ENCODE measurements around the gene SLC12A9.

SLC12A9 gene

DNA sequence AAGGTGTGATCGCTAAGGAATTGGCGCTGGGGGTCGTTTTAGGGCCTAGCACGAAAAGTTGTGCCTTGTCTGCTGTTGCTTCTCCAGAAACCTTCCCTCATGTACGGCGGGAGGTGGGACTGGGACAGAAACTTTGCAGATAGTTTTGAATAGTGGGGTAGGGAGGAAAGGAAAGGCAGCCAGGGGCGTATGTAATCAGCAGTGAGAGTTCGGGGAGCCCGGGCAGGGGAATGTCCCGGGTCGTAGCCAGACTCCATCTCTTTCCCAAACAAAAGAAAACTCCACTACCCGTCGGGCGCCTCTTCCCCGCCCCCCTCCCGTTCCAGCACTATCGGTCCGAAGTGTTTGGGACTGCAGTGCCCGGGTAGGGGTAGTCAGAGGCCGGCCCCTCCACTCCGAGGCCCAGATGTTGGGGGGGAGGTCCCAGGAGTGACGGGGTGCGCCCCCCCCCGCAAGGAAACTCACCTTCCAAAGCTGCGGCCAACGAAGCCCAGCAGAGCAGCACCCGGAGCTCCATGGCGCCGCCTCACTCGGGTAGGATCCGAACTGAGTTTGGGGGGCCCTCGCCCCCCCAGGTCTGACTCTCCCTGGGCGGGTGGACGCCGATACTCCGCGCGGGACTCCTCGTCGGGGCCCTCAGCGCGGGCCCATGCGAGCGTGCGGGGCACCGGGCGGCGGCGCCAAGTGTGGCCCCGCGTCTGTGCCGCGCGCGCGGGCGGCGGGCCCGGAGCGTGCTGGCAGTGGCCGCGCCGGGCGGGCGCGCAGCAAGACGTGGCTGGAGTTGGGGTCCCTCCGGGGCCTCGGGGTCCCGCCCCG is 25.8 kb upstream of the SLC12A9 start:
- no peak for TF ChIP-seq NFIC (IDR thresholded peaks at IDR 0.05)
- TF ChIP-seq, protein P1, sequence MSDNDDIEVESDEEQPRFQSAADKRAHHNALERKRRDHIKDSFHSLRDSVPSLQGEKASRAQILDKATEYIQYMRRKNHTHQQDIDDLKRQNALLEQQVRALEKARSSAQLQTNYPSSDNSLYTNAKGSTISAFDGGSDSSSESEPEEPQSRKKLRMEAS (IDR thresholded peaks at IDR 0.05): 0 out of 2 replicates have a peak, but pooled peaks have one; percentile 12

DNA sequence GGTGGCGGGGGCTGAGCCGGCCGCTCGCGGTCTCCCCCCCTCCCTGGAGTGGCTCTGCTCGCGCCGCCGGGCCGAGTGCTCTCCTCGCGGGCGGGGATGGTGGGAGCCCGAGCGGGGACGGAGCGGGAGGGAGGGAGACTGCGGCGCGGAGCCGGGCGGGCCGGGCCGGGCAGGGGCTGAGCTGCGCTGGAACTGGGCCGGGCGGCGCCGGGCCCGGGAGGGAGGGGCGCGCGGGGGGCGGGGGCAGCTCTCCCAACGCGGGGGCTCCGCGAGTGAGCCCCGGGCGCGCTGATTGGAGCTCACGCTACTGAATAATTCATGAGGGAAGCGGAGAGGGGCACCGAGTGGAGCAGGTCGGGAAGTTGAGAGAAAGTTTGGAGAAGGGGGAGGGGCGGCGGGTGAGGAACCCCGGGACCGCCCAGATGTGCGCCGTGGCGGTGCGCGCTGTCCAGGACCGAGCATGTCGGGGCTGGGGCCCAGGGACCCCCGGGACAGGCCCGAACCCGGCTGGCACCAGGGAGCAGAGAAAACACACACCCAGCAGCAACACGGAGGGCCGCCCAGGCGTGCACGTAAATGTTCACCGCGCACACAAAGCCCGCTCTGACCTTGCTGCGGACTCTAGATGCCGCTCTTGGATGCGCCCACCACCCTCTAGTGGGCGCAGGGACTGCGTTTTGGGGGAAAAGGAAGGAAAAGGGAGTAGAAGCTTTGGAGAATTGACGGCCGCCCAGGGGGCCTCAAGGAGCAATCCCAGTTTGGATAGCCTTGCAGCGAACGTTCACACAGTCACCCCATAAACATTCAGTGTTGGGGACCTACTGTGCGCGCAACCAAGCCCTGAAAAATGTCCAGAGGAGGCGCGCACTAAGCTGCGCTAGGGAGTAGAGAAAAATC is 24.9 kb upstream of the SLC12A9 start, which contains the start of gene EPHB4:
Gene EPHB4 (minus strand): TSS at position 194 of the 897 bp plus-strand sequence. CDS start 493 bp downstream, outside the sequence.
- TF ChIP-seq YY1 (IDR thresholded peaks at IDR 0.05; ENCODE audit: low read depth): no peak
- peak; percentile 96 for TF ChIP-seq ZBTB7A (IDR thresholded peaks at IDR 0.05; ENCODE audit: low read depth)
- no peak for TF ChIP-seq NFIC (IDR thresholded peaks at IDR 0.05)
- TF ChIP-seq CREB1 (IDR thresholded peaks at IDR 0.05; ENCODE audit: low read depth): no peak
- TF ChIP-seq, protein P2, sequence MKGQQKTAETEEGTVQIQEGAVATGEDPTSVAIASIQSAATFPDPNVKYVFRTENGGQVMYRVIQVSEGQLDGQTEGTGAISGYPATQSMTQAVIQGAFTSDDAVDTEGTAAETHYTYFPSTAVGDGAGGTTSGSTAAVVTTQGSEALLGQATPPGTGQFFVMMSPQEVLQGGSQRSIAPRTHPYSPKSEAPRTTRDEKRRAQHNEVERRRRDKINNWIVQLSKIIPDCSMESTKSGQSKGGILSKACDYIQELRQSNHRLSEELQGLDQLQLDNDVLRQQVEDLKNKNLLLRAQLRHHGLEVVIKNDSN (IDR thresholded peaks at IDR 0.05): no peak
- TF ChIP-seq, protein P1 (IDR thresholded peaks at IDR 0.05): no peak; the same call in 1 of the 2 replicates
- peak; percentile 47 for TF ChIP-seq TAF1 (IDR thresholded peaks at IDR 0.05; ENCODE audit: low read depth)
- no peak for TF ChIP-seq EP300 (IDR thresholded peaks at IDR 0.05; ENCODE audit: borderline replicate concordance)
- TF ChIP-seq TEAD4 (IDR thresholded peaks at IDR 0.05): no peak

DNA sequence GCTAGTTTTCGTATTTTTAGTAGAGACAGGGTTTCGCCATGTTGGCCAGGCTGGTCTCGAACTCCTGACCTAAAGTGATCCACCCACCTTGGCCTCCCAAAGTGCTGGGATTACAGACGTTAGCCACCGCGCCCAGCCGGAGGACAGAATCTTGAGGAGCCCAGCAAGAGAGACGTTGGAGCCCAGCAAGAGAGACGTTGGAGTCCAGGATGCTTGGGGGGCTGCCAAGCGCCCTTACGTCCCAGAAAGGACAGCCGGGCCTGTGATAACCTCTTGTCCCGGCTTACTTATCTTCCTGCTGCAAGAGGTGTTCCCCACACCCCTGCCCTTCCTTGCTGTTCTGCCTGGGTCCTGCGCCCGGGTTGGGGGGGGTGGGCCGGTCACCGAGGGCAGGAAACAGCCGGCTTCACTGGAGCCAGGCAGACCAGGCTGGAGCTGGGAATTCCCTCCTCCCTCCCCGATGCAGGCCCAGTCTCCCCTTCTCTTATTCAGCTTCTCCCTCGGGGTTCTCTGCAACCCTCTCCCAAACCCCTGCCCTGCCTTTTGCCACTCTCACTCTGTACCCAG is 23.3 kb upstream of the SLC12A9 start:
- TF ChIP-seq CREB1 (IDR thresholded peaks at IDR 0.05; ENCODE audit: low read depth): no peak
- TF ChIP-seq, protein P2 (IDR thresholded peaks at IDR 0.05): no peak
- TF ChIP-seq EGR1 (IDR thresholded peaks at IDR 0.05): no peak

DNA sequence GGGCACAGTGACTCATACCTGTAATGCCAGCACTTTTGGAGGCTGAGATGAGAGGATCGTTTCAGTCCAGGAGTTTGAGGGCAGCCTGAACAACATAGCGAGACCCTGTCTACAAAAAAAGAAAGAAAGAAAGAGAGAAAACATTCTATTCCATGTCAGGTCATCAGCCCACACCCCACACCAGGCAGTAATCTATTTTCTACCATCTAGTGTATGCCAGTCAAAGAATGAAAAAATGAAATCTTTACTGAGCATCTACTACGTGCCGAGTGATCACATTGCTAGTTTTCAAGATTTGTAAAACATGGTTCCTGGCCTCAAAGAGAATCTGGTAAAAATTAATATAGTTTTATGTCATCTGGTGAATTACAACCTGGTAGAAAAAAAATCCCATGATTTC is 22.1 kb upstream of the SLC12A9 start:
- TF ChIP-seq, protein P1 (IDR thresholded peaks at IDR 0.05): no peak
- TF ChIP-seq TEAD4 (IDR thresholded peaks at IDR 0.05) (no peak), EGR1 (IDR thresholded peaks at IDR 0.05) (no peak), ZBTB7A (IDR thresholded peaks at IDR 0.05; ENCODE audit: low read depth) (no peak), FOXM1 (IDR thresholded peaks at IDR 0.05; ENCODE audit: borderline replicate concordance, low read depth) (no peak)

DNA sequence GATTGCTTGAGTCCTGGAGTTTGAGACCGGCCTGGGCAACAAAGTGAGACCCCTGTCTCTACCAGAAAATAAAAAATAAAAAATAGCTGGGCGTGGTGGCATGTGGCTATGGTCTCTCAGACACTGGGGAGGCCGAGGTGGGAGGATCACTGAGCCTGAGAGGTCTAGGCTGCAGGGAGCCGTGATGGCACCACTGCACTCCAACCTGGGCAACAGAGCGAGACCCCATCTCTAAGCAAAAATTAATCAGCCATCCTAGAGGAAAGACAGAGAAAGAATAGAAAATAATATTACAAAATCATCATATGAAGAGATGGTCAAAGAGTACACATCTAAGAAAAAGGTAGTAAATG is 20.3 kb upstream of the SLC12A9 start:
- no peak for TF ChIP-seq EGR1 (IDR thresholded peaks at IDR 0.05)
- no peak for TF ChIP-seq TCF12 (IDR thresholded peaks at IDR 0.05; ENCODE audit: low read depth)
- no peak for TF ChIP-seq TEAD4 (IDR thresholded peaks at IDR 0.05)
- TF ChIP-seq, protein P3, sequence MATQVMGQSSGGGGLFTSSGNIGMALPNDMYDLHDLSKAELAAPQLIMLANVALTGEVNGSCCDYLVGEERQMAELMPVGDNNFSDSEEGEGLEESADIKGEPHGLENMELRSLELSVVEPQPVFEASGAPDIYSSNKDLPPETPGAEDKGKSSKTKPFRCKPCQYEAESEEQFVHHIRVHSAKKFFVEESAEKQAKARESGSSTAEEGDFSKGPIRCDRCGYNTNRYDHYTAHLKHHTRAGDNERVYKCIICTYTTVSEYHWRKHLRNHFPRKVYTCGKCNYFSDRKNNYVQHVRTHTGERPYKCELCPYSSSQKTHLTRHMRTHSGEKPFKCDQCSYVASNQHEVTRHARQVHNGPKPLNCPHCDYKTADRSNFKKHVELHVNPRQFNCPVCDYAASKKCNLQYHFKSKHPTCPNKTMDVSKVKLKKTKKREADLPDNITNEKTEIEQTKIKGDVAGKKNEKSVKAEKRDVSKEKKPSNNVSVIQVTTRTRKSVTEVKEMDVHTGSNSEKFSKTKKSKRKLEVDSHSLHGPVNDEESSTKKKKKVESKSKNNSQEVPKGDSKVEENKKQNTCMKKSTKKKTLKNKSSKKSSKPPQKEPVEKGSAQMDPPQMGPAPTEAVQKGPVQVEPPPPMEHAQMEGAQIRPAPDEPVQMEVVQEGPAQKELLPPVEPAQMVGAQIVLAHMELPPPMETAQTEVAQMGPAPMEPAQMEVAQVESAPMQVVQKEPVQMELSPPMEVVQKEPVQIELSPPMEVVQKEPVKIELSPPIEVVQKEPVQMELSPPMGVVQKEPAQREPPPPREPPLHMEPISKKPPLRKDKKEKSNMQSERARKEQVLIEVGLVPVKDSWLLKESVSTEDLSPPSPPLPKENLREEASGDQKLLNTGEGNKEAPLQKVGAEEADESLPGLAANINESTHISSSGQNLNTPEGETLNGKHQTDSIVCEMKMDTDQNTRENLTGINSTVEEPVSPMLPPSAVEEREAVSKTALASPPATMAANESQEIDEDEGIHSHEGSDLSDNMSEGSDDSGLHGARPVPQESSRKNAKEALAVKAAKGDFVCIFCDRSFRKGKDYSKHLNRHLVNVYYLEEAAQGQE (IDR thresholded peaks at IDR 0.05; ENCODE audit: low read depth): no peak
- TF ChIP-seq, protein P2 (IDR thresholded peaks at IDR 0.05): no peak
- TF ChIP-seq CEBPB (IDR thresholded peaks at IDR 0.05): no peak
- TF ChIP-seq NFIC (IDR thresholded peaks at IDR 0.05): no peak
- no peak for TF ChIP-seq CREB1 (IDR thresholded peaks at IDR 0.05; ENCODE audit: low read depth)
- TF ChIP-seq TAF1 (IDR thresholded peaks at IDR 0.05; ENCODE audit: low read depth): no peak

DNA sequence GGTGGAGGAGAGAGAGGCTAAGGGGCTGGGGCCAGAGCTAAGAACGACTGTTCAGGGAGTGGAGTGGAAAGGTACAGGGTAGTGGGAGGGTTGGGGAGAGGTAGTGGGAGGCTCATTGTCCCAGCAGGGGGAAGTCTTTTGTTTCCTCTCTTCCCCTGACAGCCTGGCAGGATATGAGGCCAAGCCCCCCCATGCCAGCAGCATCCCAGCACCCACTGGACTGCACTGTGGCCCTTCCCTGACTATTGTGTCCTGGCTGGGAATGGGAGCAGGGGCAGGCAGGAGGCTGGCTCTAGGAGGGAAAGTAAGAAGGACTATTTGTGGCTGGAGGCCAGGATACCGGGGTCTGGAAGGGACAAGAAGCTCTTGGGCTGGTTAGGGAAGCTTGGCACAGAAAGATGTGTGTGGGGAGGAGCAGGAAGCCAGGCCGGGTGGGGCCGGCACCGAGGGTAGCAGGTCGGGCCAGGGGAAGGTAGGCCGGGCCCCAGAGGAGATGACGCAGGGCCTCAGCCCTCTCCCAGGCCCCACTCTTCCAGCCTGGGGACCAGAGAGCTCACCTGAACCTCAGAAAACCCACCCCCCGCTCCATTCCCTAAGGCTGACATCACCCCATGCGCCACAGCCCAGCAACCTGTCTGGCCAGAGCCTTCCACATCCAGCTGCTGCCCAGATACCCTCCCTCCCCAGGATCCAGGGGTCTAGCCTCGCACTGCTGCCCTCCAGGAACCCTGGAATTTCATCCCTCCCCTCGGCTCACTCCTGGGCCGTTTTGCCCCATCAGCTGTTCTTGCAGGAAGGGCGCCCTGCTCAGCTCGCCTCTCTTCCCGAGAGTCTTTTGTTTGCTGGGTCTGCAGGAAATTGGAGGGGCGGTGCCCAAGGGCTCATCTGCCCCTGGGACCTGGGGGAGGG is 16.4 kb upstream of the SLC12A9 start:
- TF ChIP-seq EGR1 (IDR thresholded peaks at IDR 0.05) (no peak), RAD21 (IDR thresholded peaks at IDR 0.05; ENCODE audit: low read depth) (no peak), YY1 (IDR thresholded peaks at IDR 0.05; ENCODE audit: low read depth) (no peak), TEAD4 (IDR thresholded peaks at IDR 0.05) (no peak), TAF1 (IDR thresholded peaks at IDR 0.05; ENCODE audit: low read depth) (no peak), FOXM1 (IDR thresholded peaks at IDR 0.05; ENCODE audit: borderline replicate concordance, low read depth) (no peak), TCF12 (IDR thresholded peaks at IDR 0.05; ENCODE audit: low read depth) (no peak), EP300 (IDR thresholded peaks at IDR 0.05; ENCODE audit: borderline replicate concordance) (no peak), ZBTB7A (IDR thresholded peaks at IDR 0.05; ENCODE audit: low read depth) (no peak), CEBPB (IDR thresholded peaks at IDR 0.05) (no peak), NFIC (IDR thresholded peaks at IDR 0.05) (no peak), CREB1 (IDR thresholded peaks at IDR 0.05; ENCODE audit: low read depth) (no peak)
- TF ChIP-seq, protein P1 (IDR thresholded peaks at IDR 0.05): no peak
- TF ChIP-seq, protein P2 (IDR thresholded peaks at IDR 0.05): no peak
- TF ChIP-seq, protein P3 (IDR thresholded peaks at IDR 0.05; ENCODE audit: low read depth): no peak
